Activated CD4-positive, alpha-beta T cell treated with anti-CD3 and anti-CD28 coated beads, Interleukin-2, amount 50 U/mL, for 4 hours (primary cell): ENCODE results near the gene PROKR1.
"Not testable (repeated sequence)": the region's sequence is repeated elsewhere in the genome, so short reads cannot be mapped to it uniquely, and the experiment has no call there.

Experiments used
- DNase-seq, 2 experiments: peaks; one replicate each; pipeline ENCODE4 v3.0.0-alpha.2; 2020

PROKR1 gene

DNA sequence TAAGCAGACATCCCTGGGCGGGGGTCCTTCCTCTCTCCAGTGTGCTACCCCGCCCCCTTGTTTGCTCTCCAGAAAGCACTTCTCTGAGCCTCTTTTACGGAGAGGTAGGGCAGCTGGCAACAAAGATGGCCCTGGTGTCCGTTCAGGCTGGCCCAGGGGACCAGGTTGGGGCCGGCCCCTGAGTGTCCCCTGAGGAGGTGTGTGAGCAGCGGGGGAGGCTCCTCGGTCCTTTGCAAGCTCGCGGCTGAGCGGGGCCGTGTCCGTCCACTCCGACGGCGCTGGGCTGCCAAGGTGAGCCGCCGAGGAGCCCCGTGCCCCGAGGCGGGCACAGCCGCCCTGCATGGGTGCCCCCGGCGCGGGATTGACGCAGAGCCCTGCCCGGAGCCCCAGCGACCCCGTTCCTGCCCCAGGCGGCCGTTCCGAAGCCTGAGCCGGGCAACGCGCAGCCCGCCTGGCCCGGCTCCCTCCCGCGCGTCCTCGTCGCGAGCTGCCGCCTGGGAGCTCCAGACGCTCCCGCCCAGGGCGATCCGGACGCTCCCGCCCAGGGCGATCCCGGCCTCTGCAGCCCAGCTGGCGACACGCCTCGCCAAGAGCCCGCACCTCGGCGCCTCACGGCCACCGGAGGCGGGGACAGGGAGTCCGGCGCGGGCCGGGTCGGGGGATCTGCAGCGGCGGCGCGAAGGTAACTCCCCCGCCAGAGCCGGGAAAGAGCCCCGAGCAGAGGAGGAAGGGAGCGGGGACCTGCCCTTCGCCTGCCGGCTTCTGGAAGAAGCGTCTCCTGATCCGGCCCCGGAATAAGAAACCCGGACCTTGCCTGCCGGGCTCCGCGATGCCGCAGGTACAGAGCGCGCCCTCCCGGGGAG lies at the start of gene PROKR1:
PROKR1 (plus strand) TSS at position 569 of the 863 bp plus-strand sequence. CDS start 2,243 bp downstream, outside the sequence.
- DNase-seq, result no peak

DNA sequence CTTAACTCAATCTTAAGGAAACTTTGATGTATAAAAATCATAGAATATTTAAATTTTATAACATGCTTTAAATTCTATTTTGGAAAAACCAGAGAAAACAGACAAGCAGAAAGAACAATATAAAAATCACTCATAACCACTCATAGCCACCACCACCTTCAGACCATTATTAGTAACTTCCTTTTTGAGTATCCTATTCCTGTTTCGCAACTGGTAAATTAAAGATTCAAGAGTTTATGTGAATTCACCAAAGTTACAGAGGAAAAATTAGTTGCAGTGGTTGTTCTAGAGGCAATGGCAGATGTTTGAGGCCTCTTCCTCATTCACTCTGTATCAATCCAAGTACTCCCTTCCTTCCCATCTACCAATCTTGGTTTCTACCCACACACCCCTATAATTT lies 49.3 kb upstream of the PROKR1 start:
- DNase-seq, result no peak

- peak; percentile 43 to 46 for DNase-seq
Measured at GRCh38 chr2:68594674-68595492, 48.5 kb upstream of the PROKR1 start.

DNA sequence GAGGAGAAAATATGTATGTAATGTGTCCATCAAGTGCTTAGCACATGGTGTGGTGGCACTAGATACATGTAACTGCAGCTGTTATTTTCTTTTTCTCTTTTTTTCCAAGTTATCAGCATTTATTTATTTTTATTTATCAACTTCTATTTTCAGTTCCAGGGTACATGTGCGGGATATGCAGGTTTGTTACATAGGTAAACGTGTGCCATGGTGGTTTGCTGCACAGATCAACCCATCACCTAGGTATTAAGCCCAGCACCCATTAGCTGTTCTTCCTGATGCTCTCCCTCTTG lies 47.9 kb upstream of the PROKR1 start:
- DNase-seq, result not testable (repeated sequence)

DNA sequence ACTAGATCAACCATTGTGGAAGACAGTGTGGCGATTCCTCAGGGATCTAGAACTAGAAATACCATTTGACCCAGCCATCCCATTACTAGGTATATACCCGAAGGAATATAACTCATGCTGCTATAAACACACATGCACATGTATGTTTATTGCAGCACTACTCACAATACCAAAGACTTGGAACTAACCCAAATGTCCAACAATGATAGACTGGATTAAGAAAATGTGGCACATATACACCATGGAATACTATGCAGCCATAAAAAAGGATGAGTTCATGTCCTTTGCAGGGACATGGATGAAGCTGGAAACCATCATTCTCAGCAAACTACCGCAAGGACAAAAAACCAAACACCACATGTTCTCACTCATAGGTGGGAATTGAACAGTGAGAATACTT lies 42.9 kb upstream of the PROKR1 start:
- DNase-seq, result not testable (repeated sequence)

- no peak for DNase-seq
Measured at GRCh38 chr2:68603059-68603458, 40.3 kb upstream of the PROKR1 start.

GRCh38 chr2:68604077-68604476 lies 39.3 kb upstream of the PROKR1 start:
- no peak for DNase-seq

- DNase-seq, result no peak
Measured at GRCh38 chr2:68605939-68606338, 37.4 kb upstream of the PROKR1 start.

DNA sequence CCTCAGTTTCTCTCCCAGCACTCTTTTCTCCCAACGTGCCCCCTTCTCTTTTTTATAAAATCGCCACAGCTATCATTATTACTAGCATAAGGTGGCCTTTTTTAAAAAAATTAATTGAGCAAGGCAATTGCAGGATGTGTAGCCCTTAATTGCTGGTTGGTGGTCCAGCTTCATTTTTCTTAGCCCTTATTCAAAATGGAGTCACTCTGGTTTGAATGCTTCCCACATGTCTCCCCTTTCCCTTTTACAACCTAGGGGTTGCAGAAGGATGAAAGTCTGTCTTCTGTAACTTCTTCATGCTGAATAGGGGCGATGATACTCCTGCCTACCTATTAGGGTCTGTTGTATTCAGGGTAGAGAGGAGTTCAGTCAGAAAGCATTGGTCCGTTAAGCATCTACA lies 36.6 kb upstream of the PROKR1 start:
- no peak for DNase-seq

- no peak for DNase-seq
Measured at GRCh38 chr2:68607837-68608236, 35.5 kb upstream of the PROKR1 start.

GRCh38 chr2:68612765-68613519 lies 30.4 kb upstream of the PROKR1 start:
- DNase-seq, result no peak

DNA sequence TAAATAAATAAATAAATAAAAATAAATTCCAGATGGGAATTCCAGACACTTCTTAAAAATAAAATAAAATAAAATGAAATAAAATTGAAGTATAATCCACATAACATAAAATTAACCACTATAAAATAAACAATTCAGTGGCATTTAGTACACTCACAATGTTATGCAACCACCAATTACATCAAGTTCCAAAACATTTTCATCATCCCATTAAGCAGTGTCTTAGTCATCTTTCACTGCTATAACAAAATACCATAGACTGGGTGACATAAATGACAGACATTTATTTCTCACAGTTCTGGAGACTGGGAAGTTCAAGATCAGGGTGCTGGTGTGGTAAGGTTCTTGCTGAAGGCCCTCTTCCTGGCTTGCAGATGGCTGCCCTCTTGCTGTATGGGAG lies 22.6 kb upstream of the PROKR1 start:
- no peak for DNase-seq

GRCh38 chr2:68623820-68624219 lies 19.6 kb upstream of the PROKR1 start:
- DNase-seq, result no peak

DNA sequence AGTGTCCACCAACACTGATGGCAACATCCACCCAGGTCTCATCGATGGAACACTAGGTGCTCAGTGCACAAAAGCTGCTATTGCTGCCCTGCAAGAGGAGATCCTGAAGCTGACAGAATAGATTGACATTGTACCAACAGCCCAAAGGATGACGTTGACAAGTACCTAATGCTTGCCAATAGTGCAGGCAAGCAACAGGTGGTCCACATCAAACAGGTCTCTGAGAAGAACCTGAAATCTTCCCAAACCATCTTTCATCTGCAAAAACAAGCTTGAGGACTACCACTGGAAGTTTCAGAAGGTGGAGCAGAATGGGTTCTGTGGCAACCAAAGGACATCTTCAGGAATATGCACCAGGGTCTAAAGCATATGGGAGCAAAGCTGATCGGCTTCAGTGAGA lies 15.8 kb upstream of the PROKR1 start:
- no peak for DNase-seq

GRCh38 chr2:68632021-68632420 lies 11.4 kb upstream of the PROKR1 start:
- DNase-seq, result no peak

- DNase-seq, result no peak
Measured at GRCh38 chr2:68637047-68637446, 6.3 kb upstream of the PROKR1 start.

DNA sequence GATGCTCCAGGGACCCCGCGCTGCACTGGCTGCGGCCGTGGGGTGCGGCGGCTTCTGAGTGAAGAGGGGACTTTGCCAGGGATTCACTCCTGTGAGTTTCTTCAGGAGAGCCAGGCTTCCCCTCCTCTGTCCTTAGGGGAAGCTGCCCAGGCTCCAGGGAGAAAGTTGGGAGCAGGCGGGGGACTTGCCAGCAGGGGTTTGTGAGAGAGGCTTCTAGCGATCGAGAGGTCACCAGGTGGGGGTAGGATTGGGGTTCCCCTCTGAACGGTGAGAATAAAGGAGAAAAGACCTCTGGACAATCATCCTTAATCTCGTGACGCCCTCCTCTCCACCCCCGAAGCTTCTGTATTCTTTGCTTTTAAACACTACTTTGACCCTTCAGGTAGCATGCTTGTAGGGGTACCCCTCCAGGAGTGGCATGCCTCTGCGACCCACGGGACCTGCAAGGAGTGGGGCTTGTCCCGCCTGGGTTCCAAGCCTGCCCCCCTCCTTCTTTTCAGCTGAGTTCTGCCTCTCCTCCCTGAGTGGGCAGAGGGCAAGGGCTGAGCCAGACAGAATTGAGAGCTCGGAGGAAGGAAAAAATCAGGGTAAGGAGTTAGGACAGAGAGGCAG lies 601 bp downstream of the PROKR1 start:
- DNase-seq, result no peak

DNA sequence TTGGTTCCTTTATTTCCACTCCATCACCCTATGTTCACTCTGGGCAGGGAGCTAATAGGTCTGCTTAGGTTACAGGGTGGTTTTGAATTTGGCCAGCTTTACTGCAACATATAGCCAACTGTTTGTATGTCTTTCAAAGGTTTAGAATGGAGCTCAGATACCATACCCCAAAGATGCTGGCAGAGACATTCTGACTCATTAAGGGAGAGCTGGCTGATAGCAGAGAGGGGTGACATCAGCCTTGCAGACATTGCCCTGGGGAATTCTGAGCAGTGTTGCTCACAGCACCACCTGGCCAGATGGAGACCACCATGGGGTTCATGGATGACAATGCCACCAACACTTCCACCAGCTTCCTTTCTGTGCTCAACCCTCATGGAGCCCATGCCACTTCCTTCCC lies 2.1 kb downstream of the PROKR1 start:
- DNase-seq, result no peak

DNA sequence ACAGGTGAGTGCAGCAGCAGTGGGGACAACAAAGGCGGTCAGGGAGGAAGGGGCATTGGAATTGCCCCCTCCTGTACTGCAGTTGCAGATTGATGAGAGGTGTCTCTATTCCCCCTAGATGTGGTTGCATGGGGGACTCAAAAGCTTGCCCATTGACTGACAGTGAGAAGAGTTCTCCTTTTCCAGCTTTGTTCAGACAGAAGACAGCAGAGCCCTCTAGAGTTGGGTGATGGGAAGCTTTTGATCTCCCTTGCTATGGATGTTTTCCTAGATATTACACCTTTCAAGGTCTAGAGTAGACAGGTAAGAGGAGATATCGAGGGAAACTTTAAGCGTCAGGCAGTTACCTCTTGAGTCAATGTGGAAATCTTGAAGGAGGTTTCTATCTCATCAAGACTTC lies 2.9 kb downstream of the PROKR1 start:
- no peak for DNase-seq

- DNase-seq, result no peak
Measured at GRCh38 chr2:68650645-68651044, 7.3 kb downstream of the PROKR1 start.

- DNase-seq, result no peak
Measured at GRCh38 chr2:68653034-68653433, 9.7 kb downstream of the PROKR1 start.

GRCh38 chr2:68653538-68653982 lies 10.2 kb downstream of the PROKR1 start:
- peak; percentile 16 to 26 for DNase-seq

GRCh38 chr2:68658266-68658665 lies 14.9 kb downstream of the PROKR1 start:
- DNase-seq, result no peak
